Activated naive CD4-positive, alpha-beta T cell treated with Interleukin-2 at 50 U/mL for 16 hours (primary cell): ENCODE data around the gene SPIRE2.
A peak's percentile ranks its signal among the peaks of the same experiment; 100 is the strongest.
"Not testable (repeated sequence)": the region's sequence is repeated elsewhere in the genome, so short reads cannot be mapped to it uniquely, and the experiment has no call there.

Source experiments
- DNase-seq: peaks from one replicate; pipeline ENCODE4 v3.0.0-alpha.2; 2020

SPIRE2 gene

GRCh38 chr16:89828199-89828869 lies at the start of gene SPIRE2:
Gene SPIRE2 (plus strand): TSS chr16:89828475. CDS start chr16:89828551, 76 bp downstream.
- DNase-seq: peak; percentile 74

GRCh38 chr16:89779231-89779908 lies 48.9 kb upstream of the SPIRE2 start:
- DNase-seq: no peak

DNA sequence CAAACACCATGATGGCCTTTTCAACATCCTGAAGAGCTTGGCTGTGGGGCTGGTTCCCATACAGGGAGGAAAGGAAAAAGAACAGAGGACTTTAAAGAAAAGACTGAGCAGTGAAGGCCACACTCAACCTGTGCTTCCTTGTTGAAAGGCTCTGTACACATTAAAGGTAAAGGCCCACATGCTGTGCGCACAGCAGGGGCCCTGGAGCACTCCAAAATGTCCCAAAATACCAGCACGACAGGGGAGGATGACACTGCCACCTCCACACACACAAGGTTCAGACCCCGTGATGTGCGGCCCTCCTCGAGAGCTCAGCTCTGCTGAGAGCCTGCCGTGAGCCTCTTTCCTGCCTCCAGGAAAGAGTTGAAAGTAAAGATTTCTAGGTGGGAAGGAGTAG lies 48.4 kb upstream of the SPIRE2 start:
- DNase-seq: no peak

GRCh38 chr16:89782489-89782888 lies 45.8 kb upstream of the SPIRE2 start:
- DNase-seq: no peak

DNA sequence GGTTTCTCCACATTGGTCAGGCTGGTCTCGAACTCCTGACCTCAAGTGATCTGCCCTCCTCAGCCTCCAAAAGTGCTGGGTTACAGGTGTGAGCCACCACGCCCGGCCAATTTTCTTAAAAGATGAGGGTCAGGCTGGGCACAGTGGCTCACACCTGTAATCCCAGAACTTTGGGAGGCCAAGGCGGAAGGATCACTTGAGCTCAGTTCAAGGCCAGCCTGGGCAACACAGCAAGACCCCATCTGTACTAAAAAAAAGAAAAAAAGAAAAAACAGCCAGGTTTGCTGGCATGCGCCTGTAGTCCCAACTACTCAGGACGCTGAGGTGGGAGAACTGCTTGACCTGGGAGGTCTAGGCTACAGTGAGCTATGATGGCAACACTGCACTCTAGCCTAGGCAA lies 44.3 kb upstream of the SPIRE2 start:
- DNase-seq: not testable (repeated sequence)

- DNase-seq: no peak
Observed at GRCh38 chr16:89784406-89784805, 43.9 kb upstream of the SPIRE2 start.

GRCh38 chr16:89785523-89786155 lies 42.6 kb upstream of the SPIRE2 start:
- DNase-seq: peak; percentile 18

- DNase-seq: no peak
Observed at GRCh38 chr16:89786474-89787364, 41.6 kb upstream of the SPIRE2 start.

- DNase-seq: no peak
Observed at GRCh38 chr16:89787365-89787805, 40.9 kb upstream of the SPIRE2 start.

- no peak for DNase-seq
Observed at GRCh38 chr16:89791278-89791995, 36.8 kb upstream of the SPIRE2 start.

DNA sequence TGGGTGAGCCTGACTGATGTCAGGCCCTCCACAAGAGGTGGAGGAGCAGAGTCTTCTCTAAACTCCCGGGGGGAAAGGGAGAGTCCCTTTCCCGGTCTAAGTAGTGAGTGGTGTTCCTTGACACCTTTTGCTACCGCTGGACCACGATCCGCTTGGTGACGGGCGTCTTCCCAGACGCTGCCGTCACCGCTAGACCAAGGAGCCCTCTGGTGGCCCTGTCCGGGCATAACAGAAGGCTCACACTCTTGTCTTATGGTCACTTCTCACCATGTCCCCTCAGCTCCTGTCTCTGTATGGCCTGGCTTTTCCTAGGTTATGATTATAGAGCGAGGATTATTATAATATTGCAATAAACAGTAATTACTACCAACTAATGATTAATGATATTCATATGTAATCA lies 35.2 kb upstream of the SPIRE2 start:
- DNase-seq: peak; percentile 67

DNA sequence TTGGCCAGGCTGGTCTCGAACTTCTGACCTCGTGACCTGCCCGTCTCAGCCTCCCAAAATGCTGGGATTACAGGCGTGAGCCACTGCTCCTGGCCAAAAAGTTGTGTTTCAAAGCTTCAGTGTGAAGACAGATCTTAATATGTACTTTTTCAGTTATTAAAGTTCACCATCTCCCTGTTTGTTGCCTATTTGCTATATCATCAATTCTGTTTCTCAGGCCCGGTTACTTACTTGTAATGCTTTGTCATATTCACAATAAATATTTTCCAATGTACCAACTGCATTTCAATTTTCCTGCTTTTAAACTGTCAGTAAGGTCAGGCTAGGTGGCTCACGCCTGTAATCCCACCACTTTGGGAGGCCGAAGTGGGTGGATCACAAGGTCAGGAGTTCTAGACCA lies 34.3 kb upstream of the SPIRE2 start:
- no peak for DNase-seq

DNA sequence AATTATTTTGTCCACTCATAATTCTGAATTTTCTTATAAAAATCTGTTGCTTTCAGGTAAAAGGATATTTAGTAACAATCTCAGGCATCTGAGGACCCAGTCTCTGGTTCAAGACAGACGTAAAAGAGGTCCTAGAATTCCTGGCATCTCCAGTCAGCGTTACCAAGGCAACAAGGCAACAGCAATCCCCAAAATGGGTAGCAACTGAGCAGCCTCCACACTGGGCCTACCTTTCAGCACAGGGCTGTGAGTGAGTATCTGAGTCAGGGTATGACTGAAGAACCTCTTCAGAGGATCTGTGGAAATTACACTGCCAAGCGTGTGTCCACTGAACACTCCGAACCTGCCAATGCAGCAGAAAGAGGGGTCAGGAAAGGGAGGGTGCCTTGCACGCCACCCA lies 32.6 kb upstream of the SPIRE2 start:
- no peak for DNase-seq

DNA sequence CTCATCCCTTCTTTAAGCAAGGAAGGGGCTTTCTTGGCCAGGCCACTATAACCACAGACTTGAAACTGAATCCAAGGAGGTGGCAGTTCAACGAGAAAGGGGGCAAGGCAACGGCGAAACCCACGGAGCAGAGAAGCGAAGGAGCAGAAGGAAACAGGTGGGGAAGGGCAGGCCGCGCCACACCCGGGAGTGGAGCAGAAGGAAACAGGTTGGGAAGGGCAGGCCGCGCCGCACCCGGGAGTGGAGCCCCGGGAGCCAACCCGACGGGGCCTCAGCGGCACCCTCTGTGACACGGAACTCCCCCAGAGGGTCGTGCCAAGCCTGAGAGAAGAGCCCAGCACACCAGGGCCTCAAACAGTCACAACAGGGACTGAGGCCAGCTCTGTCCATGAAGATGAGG lies 32.2 kb upstream of the SPIRE2 start:
- DNase-seq: no peak

DNA sequence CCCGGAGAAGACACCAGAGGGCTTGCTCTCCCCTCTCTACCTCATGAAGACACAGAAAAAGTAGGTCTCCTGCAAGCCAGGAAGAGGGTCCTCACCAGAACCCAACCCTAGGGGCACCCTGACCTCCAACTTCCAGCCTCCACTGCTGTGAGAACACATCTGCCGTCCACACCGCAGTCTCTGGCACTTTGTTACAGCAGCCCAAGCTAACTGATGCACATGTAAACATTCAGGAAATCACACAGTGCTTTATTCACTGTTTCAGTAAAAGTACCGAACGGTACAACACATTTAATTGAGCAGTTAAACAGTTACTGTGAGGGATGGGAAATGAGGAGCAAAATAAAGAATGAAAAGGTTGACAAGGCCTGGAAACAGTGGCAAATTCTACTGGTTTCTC lies 30.1 kb upstream of the SPIRE2 start:
- no peak for DNase-seq

DNA sequence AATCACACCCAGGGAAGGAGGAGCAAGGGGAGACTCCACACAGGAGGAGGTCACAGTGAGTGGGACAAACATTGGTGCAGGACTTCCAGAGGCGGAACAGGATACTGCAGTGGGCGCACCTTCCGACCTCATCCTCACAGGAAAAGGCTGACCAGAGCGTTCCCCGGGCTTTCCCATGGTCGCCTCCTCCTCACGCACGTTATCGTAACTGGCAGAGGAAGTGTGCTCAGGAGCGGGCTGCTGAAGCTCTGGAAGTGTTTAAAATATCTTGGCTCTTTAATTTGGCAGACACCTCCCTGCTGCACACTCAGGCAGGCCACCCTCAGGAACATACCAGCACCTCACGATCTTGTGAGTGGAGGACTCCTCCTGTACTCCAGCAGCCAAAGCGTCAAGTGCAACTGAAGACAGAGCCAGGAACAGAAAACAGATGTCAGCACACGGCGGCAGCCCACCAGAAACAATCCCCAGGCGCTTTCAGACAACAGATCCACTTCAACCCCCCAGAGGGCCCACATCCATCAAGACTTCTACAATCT lies 29.4 kb upstream of the SPIRE2 start:
- no peak for DNase-seq

DNA sequence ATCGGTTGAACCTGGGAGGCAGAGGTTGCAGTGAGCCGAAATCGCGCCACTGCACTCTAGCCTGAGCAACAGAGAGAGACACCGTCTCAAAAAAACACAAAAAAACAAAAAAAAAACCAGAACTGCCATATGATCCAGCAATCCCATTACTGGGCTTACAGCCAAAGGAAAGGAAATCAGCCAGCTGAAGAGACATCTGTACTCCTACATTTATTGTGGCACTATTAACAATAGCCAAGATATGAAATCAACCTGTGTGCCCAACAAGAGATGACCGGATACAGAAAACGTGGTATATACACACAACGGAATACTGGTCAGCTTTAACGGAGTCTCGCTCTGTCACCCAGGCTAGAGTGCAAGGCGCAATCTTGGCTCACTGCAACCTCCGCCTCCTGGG lies 26.5 kb upstream of the SPIRE2 start:
- no peak for DNase-seq

DNA sequence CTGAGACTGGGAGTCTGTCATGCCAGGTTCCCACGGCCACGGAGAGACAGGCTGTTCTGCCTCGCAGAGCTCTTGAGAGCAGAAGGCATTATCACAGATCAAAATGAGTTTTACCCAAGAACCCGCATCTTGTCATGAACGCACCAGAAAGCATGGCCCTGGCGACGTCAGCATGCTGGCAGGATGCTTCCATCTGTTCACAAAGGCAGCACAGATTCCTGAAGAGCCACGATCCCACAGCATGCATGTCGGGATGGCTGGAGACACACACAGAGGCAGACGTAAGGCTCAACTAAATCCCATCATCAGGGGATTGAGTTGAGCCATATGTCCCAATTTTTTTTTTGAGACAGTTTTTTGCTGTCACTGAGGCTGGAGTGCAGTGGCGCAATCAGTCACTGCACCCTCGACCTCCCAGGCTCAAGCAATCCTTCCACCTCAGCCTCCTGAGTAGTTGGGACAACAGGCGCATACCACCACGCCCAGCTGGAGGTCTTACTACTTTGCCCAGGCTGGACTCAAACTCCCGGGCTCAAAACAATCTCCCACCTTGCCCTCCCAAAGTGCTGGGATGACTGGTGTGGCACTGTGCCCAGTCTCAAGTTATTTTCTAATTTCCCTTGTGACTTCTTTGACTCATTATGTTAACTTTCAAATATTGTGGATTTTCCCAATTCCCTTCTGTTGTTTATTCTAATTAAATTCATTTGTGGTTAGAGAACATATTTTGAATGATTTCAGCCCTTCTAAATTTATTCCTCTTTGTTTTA lies 23.0 kb upstream of the SPIRE2 start:
- DNase-seq: no peak

DNA sequence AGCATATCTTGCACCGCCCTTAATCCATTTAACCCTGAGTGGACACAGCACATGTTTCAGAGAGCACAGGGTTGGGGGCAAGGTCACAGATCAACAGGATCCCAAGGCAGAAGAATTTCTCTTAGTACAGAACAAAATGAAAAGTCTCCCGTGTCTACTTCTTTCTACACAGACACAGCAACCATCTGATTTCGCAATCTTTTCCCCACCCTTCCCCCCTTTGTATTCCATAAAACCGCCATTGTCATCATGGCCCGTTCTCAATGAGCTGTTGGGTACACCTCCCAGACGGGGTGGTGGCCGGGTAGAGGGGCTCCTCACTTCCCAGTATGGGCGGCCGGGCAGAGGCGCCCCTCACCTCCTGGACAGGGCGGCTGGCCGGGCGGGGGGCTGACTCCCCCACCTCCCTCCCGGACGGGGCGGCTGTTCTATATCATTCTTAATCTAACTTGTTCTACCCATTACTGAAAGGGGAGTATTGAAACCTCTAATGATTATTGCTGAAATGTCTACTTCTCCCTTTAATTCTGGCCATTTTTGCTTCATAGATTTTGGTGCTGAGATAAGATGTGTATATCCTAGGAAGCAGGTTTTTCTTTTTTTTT lies 21.6 kb upstream of the SPIRE2 start:
- not testable (repeated sequence) for DNase-seq

- no peak for DNase-seq
Observed at GRCh38 chr16:89808475-89808874, 19.8 kb upstream of the SPIRE2 start.

DNA sequence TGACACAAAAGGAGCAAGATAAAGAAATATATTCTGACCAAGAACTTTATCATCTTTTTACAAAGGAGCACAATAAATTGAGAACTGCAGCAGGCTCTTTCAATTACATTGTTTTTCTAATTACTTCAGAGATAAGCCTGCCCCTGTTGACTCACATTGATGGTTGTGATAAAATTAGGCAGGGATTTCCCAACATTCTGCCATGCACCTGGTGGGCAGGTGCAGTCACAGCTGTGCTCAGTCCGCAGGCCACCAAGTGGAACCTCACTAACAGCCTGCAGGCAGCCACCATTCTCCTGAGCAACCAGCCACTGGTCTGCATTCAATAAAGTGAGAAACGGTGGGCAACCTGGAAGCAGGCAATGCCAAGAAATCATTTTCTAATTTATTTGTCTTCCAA lies 17.0 kb upstream of the SPIRE2 start:
- no peak for DNase-seq
